Measurements from ENCODE around the gene GIT2.

DNA sequence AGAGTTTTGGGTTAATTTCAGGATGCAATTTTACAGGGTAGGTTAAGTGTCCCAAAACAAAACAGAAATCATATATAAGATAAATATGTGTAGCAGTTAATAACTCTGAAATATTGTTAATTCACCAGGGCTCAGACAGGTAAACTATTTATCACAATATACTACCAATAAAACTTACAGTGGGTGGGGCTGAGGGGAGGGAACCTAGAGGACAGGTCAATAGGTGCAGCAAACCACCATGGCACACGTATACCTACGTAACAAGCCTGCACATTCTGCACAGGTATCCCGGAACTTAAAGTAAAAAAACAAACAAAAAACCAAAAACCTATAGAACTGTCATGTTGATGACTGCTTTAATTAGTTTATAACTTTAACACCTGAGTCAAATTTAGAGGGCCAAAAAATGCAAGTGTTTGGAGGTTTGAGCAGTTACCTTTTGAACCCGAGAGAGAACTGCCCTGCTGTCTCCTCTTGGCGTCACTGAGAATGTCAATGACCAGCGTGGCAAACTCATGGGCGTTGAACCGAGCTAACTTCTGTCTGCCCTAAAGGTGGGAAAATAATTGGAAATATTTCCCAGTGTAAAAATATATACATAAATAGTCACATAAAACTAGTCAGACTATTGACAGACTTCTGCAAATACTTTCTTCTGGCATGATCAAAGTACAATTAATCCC is 36.6 kb downstream of the GIT2 start:
- TF ChIP-seq POLR2A (IDR thresholded peaks at IDR 0.05): no peak
- TF ChIP-seq, protein P1, sequence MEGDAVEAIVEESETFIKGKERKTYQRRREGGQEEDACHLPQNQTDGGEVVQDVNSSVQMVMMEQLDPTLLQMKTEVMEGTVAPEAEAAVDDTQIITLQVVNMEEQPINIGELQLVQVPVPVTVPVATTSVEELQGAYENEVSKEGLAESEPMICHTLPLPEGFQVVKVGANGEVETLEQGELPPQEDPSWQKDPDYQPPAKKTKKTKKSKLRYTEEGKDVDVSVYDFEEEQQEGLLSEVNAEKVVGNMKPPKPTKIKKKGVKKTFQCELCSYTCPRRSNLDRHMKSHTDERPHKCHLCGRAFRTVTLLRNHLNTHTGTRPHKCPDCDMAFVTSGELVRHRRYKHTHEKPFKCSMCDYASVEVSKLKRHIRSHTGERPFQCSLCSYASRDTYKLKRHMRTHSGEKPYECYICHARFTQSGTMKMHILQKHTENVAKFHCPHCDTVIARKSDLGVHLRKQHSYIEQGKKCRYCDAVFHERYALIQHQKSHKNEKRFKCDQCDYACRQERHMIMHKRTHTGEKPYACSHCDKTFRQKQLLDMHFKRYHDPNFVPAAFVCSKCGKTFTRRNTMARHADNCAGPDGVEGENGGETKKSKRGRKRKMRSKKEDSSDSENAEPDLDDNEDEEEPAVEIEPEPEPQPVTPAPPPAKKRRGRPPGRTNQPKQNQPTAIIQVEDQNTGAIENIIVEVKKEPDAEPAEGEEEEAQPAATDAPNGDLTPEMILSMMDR (IDR thresholded peaks at IDR 0.05): no peak
- TF ChIP-seq EP300 (IDR thresholded peaks at IDR 0.05): no peak

All from tibial nerve (tissue), 4 donors.